Measurements from ENCODE around the gene BTD.

GRCh38 chr3:15612001-15612400 lies 10.5 kb downstream of the BTD start:
- TF ChIP-seq CTCF (IDR thresholded peaks at IDR 0.05) (no peak), EP300 (IDR thresholded peaks at IDR 0.05) (no peak), POLR2A (IDR thresholded peaks at IDR 0.05) (no peak)

All from ovary (tissue), 3 donors.